ENCODE results near the gene NRDC.

Gene NRDC

GRCh38 chr1:51878616-51879336, at the start of gene NRDC:
NRDC (minus strand) TSS chr1:51878727; CDS start chr1:51878615, 112 bp downstream.
- peak within 1 kb of the TSS; percentile 92 for H3K4me3 ChIP-seq (ENCODE audit: control insufficient read depth, low read depth, low read length)
- peak; percentile 99 for DNase-seq (ENCODE audit: low read depth)
- TF ChIP-seq CTCF (IDR thresholded peaks at IDR 0.05; ENCODE audit: control insufficient read depth, insufficient read depth, low read depth, low read length, missing control alignments): no peak

GRCh38 chr1:51927029-51927428, 48.5 kb upstream of the NRDC start:
- no peak overlapping the region for H3K4me3 ChIP-seq (ENCODE audit: control insufficient read depth, low read depth, low read length)
- DNase-seq (ENCODE audit: low read depth): no peak
- no peak for TF ChIP-seq CTCF (IDR thresholded peaks at IDR 0.05; ENCODE audit: control insufficient read depth, insufficient read depth, low read depth, low read length, missing control alignments)

GRCh38 chr1:51926171-51926812, 47.8 kb upstream of the NRDC start:
- peak; percentile 54 for TF ChIP-seq CTCF (IDR thresholded peaks at IDR 0.05; ENCODE audit: control insufficient read depth, insufficient read depth, low read depth, low read length, missing control alignments)
- no peak for DNase-seq (ENCODE audit: low read depth)
- no peak overlapping the region for H3K4me3 ChIP-seq (ENCODE audit: control insufficient read depth, low read depth, low read length)

DNA sequence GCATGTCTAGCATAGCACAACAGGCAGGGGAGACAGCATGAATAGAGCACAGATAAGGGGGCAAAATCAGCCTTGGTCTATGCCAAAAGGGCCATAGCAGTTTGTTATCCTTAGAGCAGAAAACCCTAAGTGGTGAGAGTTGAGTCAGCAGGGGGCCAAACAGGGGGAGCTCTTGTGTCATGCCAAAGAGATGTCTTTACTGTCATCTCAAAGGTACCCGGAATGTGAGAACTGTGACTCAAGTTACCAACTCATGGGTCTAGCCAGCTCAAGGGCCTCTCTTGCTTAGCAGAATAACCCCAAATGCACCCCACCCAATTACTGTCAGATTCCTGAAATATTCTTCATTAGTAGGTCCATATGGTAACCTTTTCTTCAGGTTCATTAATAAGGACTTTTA, 45.9 kb upstream of the NRDC start:
- DNase-seq (ENCODE audit: low read depth): no peak
- no peak for TF ChIP-seq CTCF (IDR thresholded peaks at IDR 0.05; ENCODE audit: control insufficient read depth, insufficient read depth, low read depth, low read length, missing control alignments)
- H3K4me3 ChIP-seq (ENCODE audit: control insufficient read depth, low read depth, low read length): no peak overlapping the region

- TF ChIP-seq CTCF (IDR thresholded peaks at IDR 0.05; ENCODE audit: control insufficient read depth, insufficient read depth, low read depth, low read length, missing control alignments): no peak
- no peak overlapping the region for H3K4me3 ChIP-seq (ENCODE audit: control insufficient read depth, low read depth, low read length)
- no peak for DNase-seq (ENCODE audit: low read depth)
Observed at GRCh38 chr1:51922040-51922439, 43.5 kb upstream of the NRDC start.

DNA sequence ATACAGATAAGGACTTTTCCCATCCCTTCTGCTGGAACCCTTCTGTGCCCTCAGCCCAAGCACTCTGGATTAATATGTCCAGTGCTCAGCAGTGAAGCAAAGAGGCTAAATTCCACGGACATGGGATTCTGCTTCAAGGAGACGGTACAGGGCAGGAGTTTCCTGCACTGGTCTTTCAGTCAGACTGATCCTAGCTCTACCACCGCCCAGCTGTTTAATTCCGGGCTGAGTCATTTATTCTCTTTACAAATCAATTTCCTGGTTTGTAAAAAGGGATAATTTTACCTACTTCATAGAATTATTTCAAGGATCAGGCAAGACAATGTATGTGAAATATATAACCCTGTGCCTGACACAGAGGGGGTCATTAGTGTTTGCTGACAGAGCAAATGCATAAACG, 41.6 kb upstream of the NRDC start:
- no peak for TF ChIP-seq CTCF (IDR thresholded peaks at IDR 0.05; ENCODE audit: control insufficient read depth, insufficient read depth, low read depth, low read length, missing control alignments)
- H3K4me3 ChIP-seq (ENCODE audit: control insufficient read depth, low read depth, low read length): no peak overlapping the region
- no peak for DNase-seq (ENCODE audit: low read depth)
